Ectodermal cell (in vitro differentiated cells): ENCODE results near the gene GREB1.

Experiments
- H3K27ac ChIP-seq: 2 replicates; pipeline ENCODE4 v1.7.0; 2013; ENCODE audit warnings: mild to moderate bottlenecking, low read depth, low read length; ENCODE audit not compliant: insufficient read depth, poor library complexity, severe bottlenecking
- H3K27me3 ChIP-seq: 2 replicates; pipeline ENCODE4 v1.7.0; 2013; ENCODE audit warnings: mild to moderate bottlenecking, low read length; ENCODE audit not compliant: insufficient read depth, control insufficient read depth, poor library complexity, severe bottlenecking
- H3K36me3 ChIP-seq: one replicate; pipeline ENCODE4 v1.7.0; 2013; ENCODE audit warnings: low read length; ENCODE audit not compliant: control insufficient read depth, insufficient read depth
- H3K4me1 ChIP-seq: one replicate; pipeline ENCODE4 v1.7.0; 2013; ENCODE audit warnings: low read length; ENCODE audit not compliant: control insufficient read depth, insufficient read depth
- H3K4me3 ChIP-seq: 2 replicates; pipeline ENCODE4 v1.7.0; 2013; ENCODE audit warnings: low read depth, low read length, control low read depth; ENCODE audit not compliant: insufficient read depth
- H3K9me3 ChIP-seq: 2 replicates; pipeline ENCODE4 v1.7.0; 2013; ENCODE audit warnings: mild to moderate bottlenecking, low read length, moderate library complexity; ENCODE audit not compliant: control insufficient read depth
- WGBS, 2 experiments: methylation state at CpG; one replicate each; pipeline ENCODE4 v1.1.7; 2013; ENCODE audit warnings: missing lambda C conversion rate in 2 of 2; 5-methylcytosine and 5-hydroxymethylcytosine counted together

Gene GREB1

DNA sequence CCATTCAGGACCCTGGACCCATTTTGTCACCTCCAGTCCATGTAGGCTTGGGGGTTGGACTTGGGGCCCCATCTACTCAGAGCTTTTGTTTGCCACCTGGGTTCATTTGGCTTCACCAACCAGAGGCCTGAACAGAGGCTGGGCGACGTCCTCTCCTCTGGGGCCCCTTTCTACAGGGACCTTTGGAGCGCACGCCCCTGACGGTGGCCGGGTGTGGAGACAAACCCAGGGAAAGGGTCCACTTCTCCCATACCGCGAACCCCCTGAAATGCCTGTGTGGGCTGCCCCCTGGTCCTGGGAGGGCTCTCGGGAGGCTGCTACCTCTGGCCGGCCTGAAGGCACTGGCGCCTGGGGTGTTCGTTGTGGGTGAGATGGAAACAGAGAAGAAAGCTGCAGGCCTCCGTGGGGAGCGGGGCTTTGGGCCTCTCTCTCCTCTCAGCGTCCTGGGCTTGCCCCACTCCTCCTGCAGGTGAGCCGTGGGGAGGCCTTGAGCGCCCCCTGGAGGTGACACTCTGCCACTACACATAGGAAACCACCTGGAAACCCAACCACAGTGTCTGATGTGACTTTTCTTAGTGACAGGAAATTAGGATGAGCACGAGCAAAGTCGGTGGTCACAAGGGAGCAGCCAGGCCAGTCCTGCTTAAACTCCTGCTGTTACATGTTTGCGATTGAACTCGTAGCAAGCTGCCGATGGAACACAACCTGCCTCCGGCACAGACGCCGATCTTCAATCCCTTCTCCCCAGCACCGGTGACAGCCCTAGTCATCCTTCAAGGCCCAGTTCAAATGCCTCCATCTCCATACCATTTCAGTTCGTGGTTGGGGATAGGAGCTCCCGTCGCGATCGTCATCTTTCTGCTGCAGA lies 148.1 kb downstream of the GREB1 start:
- Histone ChIP-seq H3K9me3 (no peaks in the 10 kb centered on the region), H3K27ac (no peak overlapping the region), H3K36me3 (no peaks in the 10 kb centered on the region), H3K4me3 (no peak overlapping the region), H3K27me3 (no peaks in the 10 kb centered on the region), H3K4me1 (peaks cover 13% of the 10 kb centered on the region)
- WGBS, 2 experiments: 65% methylated on average over 31 of the region's 31 CpGs

DNA sequence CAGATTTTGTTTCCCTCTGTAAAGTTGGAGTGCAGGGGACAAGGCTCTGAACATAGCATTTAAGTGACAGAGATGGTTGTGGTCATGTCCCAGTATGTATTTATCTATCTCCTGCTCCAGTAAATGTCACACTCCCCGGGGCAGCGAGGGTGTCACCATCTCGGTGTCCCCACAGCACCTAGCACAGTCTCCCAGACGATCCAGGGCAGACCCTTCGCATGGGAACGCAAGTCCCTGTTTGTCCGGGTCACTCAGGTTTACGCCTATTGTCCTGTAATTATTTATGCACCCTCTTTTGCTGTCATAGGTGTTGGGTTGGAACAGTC lies 148.7 kb downstream of the GREB1 start:
- 93 to 95% methylated on average over 8 of the region's 8 CpGs for WGBS, 2 experiments
- no peak overlapping the region for H3K27ac ChIP-seq
- H3K27me3 ChIP-seq: no peaks in the 10 kb centered on the region
- H3K36me3 ChIP-seq: no peaks in the 10 kb centered on the region
- no peak overlapping the region for H3K4me3 ChIP-seq
- H3K9me3 ChIP-seq: no peaks in the 10 kb centered on the region
- peaks cover 9% of the 10 kb centered on the region for H3K4me1 ChIP-seq

DNA sequence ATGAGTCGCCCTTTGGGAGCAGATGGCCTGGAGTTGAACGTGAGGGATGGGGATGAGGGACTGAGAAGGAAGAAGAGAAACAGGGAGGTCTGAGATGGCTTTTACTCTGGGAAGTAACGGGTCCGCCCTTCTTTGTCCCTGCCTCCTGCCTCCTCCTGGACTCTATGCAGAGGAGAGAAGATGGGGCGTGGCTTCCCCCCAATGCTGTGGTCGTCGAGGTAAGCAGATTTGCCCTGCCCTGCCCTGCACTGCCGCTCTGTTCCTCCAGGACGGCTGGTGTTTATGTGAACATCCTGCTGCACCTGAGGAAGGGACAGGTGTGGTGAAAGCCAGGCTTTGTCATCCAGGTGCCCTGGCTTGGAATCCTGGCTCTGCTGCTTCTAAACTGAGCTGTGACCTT lies 149.6 kb downstream of the GREB1 start:
- 55 to 57% methylated on average over 9 of the region's 9 CpGs for WGBS, 2 experiments
- no peaks in the 10 kb centered on the region for H3K9me3 ChIP-seq
- no peak overlapping the region for H3K4me3 ChIP-seq
- no peaks in the 10 kb centered on the region for H3K27me3 ChIP-seq
- no peaks in the 10 kb centered on the region for H3K36me3 ChIP-seq
- no peak overlapping the region for H3K27ac ChIP-seq
- H3K4me1 ChIP-seq: peaks cover 7% of the 10 kb centered on the region

DNA sequence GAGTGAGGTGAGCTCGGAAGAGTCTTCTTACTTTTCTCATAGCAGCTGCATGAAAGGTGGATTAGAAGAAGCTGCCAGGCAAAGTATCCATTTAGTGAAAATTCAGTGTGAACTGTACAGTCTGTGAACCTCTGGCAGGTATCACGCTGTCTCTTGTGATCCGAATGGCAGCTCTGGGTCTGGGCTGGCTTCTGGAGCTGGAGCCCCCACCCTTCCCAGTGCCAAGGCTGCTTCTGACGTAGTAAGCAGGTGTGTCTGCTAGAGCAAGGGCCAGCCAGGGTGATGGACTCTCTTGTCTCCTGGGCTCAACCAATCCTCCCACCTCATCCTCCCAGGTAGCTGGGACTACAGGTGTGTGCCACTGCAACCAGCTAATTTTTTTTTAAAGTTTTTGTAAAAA lies 150.1 kb downstream of the GREB1 start:
- Histone ChIP-seq H3K4me1 (peaks cover 9% of the 10 kb centered on the region), H3K27me3 (no peaks in the 10 kb centered on the region), H3K36me3 (no peaks in the 10 kb centered on the region), H3K9me3 (no peaks in the 10 kb centered on the region), H3K27ac (no peak overlapping the region), H3K4me3 (no peak overlapping the region)
- WGBS, 2 experiments: 87 to 93% methylated on average over 4 of the region's 4 CpGs

DNA sequence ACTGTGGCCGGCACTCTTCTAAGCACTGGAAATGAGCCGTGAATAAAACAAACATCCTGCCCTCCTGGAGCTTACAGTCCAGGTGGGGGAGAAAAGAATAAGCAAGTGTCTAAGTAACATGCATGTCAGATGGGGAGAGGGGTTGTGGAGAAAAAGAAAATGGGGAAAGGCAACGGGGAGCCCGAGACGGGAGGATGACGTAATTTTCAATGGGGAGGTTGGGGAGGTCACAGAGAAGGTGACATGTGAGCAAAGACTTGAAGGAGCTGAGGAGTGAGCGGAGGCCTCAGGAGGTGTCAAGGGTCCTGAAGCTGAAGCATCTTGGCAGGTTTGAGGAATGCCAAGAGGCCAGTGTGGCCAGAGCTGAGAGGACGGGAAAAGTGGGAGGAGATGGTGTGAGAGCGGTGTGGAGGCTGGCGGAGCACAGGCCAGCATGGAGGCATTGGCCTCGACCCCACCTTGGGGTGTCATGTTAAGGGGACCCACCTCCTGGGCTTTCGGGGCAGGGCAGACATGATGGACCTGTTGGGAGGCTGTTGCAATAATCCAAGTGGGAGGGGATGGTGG lies 151.1 kb downstream of the GREB1 start:
- H3K9me3 ChIP-seq: no peaks in the 10 kb centered on the region
- no peaks in the 10 kb centered on the region for H3K27me3 ChIP-seq
- H3K4me1 ChIP-seq: peaks cover 10% of the 10 kb centered on the region
- WGBS, 2 experiments: 93 to 94% methylated on average over 12 of the region's 12 CpGs
- H3K4me3 ChIP-seq: no peak overlapping the region
- H3K36me3 ChIP-seq: no peaks in the 10 kb centered on the region
- H3K27ac ChIP-seq: no peak overlapping the region

DNA sequence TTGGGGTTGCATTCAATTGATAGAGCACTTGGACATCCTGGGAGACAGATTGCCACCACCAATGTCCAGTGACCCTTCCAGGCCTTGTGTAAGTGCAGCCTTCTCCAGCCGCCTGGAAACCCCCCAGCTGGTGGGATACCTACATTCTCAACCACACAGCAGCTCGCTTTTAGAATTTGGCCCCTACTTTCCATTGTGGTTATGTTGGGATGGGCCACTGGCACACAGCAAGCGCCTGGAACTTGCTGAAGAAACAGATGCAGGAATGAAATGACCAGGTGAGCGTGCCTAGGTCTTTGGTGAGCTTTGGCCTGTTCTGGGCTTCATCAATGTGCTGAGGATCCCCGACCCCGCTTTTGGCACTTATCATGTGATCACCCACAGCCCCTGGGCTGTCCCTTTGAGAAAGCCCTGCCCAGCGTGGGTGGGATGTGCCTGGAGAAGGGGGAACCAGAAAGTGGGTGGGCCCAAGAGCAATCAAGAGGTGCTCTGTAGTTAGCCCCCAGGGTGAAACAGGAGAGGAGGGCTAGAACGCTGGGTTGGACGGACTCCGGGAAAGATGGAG lies 152.1 kb downstream of the GREB1 start:
- Histone ChIP-seq H3K27ac (no peak overlapping the region), H3K4me3 (no peak overlapping the region), H3K4me1 (peaks cover 10% of the 10 kb centered on the region), H3K27me3 (no peaks in the 10 kb centered on the region), H3K36me3 (no peaks in the 10 kb centered on the region), H3K9me3 (no peaks in the 10 kb centered on the region)
- WGBS, 2 experiments: 92 to 95% methylated on average over 10 of the region's 10 CpGs

DNA sequence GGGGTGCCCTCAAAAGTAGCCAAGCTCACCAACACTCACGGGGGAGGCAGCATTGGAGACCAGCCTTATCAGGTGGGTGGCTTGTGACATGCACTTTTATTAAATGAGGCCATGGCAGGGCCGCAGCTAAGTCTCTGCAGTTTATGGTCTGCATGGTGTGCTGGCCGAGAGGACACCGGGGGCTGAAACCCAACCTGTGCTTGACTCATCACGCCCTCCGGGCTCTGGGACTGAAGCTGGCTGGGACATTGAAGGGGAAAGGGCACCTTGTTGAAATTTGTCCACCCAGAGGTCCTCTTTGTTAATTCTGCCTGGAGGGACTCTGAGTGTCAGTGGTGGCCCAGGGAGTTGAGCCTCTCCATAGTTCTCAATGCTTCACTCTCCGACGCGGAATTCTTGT lies 153.9 kb downstream of the GREB1 start:
- WGBS, 2 experiments: 88 to 89% methylated on average over 6 to 9 of the region's 9 CpGs
- Histone ChIP-seq H3K4me1 (peaks cover 7% of the 10 kb centered on the region), H3K27ac (no peak overlapping the region), H3K9me3 (no peaks in the 10 kb centered on the region), H3K4me3 (no peak overlapping the region), H3K36me3 (no peaks in the 10 kb centered on the region), H3K27me3 (no peaks in the 10 kb centered on the region)

DNA sequence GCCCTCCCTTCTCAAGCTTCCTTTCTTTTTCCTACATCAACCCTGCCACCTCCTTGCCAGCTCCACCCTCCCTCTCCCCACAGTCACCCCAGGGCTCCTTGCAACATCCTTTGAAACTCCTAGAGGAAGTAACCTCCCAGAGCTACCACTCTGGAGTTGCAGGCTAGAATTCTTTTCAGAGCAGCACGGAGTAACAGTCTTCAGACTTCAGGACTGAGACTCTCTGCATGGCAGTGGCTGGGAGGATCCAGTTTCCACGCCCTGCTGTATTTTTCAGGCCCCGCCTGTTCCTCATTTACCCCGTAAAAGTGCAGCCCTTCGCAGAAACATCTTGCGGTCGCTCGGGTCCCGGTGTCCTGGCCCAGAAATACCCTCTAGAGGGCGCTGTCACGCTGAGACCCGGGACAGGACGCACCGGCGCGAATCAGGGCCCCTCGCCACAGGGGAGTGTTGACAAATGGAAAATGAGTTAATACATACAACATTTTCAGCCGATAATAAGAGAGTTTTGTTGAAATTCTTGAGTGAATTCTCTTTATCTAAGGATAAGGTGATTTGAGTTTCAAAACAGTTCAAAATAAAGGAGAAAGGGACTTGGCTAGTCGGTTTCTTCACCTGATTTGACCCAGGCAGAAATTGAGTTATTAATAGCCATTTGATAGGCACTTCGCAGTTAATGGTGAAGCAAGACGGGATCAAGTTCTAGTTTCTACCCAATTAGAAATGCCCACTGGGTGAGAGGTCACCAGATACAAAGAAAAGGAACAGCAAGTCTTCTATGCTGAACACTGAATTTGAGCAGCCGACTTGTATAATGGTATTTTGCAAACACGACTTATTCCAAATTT lies 154.6 kb downstream of the GREB1 start:
- Histone ChIP-seq H3K27ac (no peak overlapping the region), H3K9me3 (no peaks in the 10 kb centered on the region), H3K4me3 (no peak overlapping the region), H3K27me3 (no peaks in the 10 kb centered on the region), H3K36me3 (no peaks in the 10 kb centered on the region), H3K4me1 (peaks cover 7% of the 10 kb centered on the region)
- 19 to 20% methylated on average over 23 of the region's 23 CpGs for WGBS, 2 experiments

DNA sequence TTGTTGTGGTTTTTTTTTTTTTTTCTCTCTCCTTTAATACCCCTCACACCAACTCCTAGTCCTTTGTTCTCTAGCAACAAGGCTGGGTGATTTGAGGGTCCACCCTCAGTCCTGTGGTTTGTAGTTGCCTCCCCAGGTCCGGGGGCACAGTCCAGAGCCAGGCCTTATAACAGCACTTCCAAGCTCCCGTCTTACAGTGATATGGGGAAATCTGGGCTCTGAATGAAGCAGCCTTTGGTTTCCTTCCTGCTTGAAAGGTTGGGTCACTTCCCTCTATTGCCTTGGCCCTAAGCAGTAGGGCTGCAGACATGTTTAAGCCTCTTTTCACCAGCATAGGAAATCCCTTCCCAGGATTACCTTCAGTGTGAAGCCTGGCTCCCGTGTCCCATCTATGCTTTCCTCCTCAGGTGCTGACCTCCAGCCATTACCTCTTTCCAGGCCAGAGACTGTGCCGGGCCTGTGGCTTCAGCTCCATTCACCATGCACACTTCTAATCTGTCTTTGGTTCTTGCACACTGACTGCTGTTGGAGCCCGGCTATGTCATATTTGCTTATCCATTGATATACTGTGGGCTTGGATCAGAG lies 157.3 kb downstream of the GREB1 start:
- 92 to 95% methylated on average over 5 of the region's 5 CpGs for WGBS, 2 experiments
- no peak overlapping the region for H3K4me3 ChIP-seq

More for the DNA sequence above, 157.3 kb downstream of the GREB1 start:
- no peaks in the 10 kb centered on the region for H3K27me3 ChIP-seq
- H3K27ac ChIP-seq: no peak overlapping the region
- H3K36me3 ChIP-seq: no peaks in the 10 kb centered on the region
- H3K4me1 ChIP-seq: peaks cover 7% of the 10 kb centered on the region
- H3K9me3 ChIP-seq: no peaks in the 10 kb centered on the region
